ENCODE data around the gene ADORA2A.
"Not testable (repeated sequence)": the region's sequence is repeated elsewhere in the genome, so short reads cannot be mapped to it uniquely, and the experiment has no call there.

The ADORA2A gene

DNA sequence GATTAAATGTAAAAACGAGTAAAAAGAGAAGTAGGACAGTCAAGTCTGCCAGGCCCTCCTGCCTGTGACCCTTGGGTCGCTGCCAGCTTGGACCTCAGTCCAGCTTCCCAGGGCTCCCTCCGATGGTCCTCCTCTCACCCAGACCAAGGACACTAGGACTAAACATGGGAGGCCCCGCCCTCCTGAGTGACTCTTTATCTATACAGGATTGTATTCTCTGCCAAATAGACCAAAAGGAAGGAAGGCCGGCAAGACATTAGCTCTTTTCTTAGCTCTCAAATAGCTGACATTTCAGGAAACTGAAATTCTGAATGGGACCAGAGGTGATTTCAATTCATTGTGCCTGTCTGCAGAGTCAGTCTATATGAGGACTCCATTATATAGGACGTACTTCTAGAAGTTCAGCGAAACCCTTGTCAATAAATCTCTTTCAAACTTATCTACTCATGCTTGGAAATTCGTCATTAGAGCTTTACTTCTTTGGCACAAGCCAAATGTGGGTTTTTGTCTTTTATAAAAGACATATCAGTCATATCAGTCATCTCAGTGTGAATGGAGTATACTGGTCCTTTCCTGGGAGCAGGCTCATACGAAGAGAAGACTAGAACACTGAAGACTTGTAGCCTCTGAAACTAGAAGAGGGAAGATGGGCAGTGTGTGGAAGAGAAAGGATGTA, 28.5 kb downstream of the ADORA2A start:
- no peak for DNase-seq

DNA sequence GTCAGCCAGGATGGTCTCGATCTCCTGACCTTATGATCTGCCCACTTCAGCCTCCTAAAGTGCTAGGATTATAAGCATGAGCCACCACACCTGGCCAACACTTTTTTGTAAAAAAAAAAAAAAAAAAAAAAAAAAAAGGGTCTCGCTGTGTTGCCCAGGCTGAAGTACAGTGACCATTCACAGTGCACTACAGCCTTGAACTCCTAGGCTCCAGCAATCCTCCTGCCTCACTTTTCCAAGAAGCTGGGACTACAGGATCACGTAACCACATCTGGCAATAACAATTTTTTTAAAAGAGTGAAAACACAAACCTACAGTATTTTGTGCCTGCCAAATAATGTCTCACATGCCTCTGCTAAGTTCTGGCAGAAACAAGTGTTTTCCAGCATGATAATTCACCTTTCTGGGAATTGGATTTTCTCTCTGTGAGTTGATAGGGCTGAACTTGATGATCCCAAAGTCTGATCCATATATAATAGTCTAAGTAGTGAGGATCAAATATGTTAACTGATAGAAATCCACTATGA, 30.6 kb downstream of the ADORA2A start:
- DNase-seq: no peak

DNA sequence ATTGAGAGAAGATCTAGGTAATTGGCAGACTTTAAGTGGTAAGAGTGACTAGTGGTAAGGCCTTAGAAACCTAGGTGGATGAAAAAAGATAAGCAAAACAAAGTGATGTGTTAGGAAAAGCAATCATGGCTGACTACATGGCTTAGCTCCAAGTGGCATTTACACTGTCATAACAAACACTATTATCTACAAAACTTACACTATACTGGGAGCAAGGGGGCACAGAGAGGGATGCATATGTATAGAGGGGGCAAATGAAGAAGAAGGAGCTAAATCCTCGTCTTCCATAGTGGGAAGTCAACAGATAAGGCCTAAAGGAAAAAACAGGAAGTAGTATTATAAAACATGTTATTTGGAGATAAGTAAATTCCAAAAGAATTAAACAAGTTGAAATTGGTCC, 32.5 kb downstream of the ADORA2A start:
- DNase-seq: no peak

DNA sequence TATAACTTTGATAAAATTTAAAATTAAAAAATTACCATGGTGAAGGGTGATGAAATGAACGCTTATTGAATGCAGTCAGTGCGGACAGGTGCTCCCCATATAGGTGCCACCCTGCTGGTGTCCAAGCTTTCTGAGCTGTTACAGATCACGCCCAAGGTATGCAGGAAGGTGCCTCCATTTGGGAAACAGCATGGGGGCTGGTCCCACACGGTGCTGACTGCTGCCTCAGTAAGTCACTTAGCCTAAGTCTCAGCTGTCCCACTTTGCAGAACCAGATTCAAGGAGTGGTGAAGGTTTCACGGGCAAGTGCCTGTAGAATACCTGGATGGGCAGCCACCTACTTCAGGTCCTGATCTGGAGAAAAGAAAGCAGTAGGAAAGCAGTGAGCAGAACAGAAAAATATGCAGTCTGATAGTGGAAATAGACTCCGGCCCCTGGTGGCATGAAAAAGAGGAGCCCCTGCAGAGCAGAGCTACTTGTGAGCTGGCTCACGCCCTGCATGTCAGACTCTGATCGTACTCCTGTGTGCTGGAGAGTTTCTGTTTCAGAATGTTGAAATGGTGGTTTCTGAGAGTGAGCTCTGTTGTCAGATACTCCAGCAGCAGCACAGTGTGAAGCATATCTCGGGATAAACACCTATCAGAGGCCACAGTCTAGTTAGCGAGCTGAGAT, 33.2 kb downstream of the ADORA2A start:
- no peak for DNase-seq

DNA sequence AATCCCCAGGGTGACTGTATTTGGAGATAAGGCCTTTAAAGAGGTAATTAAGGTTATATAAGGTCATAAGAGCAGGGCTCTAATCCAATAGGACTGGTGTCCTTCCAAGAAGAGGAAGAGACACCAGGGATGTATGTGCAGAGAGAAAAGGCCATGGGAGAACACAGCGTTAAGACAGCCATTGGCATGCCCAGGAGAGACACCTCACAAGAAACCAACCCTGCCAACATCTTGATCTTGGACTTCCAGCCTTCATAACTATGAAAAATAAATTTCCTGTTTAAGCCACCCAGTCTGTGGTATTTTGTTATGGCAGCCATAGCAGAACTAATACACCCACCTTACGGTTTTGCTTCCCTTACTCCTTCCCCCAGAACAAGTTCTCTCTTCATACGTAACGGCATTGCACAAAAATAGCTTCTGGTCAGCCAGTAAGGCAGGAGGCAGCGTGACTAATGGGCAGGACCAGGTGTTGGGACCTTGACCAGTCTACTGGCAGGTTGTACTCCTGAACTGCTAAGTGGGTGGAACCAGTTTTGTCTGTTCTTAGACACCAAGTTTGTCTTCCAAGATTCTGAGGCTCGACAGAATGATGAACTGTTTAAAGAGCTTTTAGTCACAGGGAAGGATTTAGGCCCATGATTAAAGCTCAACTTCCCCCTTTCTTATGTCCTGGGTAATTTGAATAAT, 35.8 kb downstream of the ADORA2A start:
- no peak for DNase-seq

DNA sequence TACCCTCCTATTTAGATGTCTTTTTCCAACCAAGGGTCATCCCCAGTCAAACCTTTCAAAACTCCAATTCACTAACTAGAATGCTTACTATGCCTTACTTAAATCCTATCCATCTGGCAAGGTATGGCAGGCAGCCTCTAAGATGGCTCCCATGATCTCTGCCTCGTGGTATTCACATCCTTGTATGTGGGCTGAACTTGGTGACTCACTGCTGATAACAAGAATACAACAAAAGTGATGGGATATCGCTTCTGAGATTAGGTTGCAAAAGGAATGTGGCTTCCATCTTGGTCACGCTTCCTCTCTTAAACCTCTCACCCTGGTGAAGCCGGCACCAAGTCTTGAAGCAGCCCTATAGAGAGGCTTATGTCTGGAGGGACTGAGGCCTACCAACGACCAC, 38.2 kb downstream of the ADORA2A start:
- no peak for DNase-seq

DNA sequence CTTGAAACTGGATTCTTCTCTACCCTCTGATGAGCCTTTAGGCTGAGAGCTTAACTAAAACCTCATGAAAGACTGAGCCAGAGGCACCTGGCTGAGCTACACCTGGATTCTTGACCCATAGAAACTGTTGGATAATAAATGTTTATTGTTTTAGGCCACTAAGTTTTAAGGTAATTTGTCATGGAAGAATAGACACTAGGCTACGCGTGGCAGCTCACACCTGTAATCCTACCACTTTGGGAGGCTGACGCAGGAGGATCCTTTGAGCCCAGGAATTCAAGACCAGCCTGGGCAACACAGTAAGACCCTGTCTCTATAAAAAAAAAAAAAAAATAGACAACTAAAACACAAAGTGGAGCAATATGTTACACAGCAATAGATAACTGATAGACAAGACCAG, 38.6 kb downstream of the ADORA2A start:
- no peak for DNase-seq

DNA sequence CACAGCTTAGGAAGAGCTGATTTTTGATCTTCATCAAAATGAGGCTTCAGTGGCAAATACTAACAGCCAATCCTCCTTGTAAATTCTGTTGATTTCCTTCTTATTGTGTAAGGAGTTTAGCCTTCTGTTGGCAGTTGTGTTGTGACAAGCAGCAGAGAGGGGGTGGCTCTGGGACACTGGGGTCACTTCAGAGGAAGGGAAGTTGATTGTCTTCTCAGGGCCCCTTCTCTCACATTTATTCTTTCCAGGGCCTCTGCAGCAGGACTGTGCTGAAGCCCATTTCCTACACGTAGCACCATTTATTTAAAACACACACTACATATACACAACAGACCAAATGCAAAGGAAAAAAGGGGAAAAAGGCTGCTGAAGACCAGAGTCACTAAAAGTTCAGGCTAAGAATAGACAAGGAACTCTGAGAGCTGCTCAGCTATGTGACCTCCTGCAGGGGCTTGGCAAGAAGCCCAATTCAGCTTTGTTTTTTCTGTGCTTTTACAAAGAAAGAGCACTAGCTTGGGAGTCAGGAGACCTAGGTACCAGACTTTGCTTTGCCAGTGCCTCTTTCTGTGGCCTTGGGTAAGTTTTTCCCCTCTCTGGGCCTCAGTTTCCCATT, 39.4 kb downstream of the ADORA2A start:
- DNase-seq: no peak

DNA sequence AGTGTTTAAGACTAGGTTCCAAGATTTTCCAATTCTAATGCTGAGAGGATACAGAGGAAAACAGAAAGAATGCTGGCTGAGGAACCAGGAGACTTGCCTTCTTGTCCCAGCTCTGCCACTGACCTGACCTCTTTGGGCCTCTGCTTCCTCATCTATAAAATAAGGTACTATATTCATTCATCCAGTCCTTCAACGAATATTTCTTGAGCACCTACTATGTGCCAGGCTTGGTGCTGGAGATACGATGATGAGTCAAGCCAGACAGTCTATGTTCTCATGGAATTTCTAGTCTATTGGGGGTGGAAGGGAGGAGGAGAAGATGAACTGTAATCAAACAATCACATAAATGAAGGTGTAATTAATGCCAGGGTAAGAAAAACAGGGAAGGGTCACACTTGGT, 39.9 kb downstream of the ADORA2A start:
- DNase-seq: no peak

DNA sequence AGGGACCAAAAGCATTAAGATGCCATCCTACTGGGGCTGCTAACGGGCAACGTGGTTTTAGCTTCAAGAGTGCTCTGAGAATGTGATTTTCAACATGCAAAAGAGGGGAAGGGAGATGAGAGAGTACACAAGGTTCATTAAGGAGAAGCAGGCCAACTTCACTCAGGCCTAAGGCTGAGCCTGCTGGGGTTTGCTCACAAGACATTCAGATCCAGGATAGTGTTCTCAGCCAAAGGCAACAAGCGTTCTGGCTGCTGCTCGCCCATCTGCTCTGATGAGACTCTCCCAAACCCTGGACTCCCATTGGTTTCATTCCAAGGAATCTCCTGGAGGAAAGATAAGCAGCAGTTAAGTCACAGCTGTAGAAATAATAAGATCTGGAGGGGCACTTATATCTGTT, 44.2 kb downstream of the ADORA2A start:
- DNase-seq: no peak

DNA sequence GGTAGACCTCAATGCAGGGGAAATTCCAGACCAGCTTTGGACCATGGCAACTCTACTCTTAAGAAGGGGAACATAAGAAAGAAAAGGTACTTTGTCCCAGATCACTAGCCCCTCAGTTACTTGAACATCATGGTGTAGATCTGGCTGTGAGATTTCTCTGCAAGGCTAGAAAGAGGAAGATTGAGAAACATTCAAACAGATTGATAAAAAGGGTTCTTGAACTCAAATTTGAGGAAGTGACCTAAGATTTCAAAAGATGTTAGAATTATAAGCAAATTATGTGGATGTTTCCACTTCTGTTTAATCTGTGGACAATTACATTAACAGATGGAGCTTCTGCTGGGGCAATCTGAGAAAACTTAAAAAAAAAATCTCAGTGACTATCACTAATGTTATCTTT, 45.9 kb downstream of the ADORA2A start:
- DNase-seq: no peak

DNA sequence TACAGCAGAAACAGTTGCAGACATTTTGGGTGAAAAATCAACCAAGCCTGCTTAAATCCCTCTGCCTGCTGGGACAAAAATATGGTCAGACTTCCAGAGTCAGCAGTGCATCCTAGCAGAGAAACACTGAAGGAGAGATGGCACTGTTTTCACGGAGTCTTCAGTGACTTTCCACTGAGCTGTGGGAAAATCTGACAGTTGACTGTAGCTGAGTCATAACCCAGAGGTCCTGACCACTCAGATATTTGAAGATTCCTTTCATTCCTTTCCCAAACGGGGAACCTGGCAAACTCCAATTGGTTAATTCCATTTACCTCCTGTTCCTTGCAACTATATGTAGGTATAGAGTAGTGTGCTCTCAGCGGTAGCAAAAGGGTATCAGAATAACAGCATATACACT, 46.8 kb downstream of the ADORA2A start:
- no peak for DNase-seq

DNA sequence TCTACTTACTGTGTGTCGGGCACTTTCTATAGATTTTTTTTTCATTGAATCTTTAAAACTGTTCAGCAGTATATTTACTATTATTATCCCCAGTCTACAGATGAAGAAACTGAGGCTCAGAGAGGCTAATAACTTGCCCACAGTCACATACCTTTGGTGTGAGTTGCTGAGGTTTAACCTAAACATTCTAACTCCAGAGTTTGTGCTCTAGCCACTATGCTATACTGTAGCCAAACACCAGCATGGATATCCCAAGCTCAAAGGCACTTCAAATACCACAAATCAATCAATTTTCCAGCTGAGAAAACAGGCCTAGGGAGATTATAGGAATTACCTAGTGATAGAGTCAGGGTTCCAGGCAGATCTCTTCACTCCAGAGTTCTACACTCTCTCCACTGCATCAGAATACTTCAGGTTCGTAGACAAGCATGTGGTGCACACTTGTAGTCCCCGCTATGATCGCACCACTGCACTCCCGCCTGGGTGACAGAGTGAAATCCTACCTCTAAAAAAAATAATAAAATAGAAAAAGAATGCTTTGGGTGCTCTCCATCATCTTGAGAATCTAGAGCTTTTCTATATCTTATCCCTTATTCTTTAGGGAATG, 47.4 kb downstream of the ADORA2A start:
- DNase-seq: no peak

DNA sequence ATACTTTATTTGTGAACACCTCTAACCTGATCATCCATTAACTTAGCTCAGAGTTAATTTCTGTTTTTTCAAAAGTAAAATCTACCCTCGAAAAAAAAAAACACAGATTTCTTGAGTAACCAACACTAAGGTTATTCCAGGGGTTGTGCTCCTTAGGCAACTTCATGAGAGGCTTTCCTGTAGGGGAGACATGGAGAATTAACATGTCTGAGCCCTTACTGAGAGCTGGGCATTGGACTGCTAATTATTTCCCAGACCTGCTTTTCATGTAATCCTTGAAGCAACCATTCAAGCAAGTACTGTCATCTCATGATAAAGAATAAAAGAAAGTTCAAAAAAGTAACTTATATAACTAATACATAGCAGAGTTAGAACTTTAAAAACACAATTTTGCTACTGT, 54.2 kb downstream of the ADORA2A start:
- DNase-seq: no peak

DNA sequence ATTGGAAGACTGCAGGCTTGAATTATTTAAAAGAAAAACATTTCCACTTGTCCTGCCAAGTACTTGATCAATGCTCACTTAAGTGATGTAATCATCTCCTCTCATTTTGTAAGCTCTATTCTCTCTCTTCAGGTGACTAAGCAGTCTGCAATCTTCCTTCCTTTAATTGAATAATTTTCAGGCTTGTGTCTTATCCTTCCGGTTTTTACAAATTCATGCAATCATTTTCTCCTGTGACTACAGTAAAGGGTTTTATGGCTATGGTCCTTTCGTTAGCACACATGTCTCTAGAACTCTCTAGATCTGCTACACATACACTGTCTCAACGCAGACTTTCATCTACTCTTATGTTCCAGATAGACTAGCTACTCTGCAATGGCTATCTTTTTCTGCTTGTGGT, 55.2 kb downstream of the ADORA2A start:
- DNase-seq: no peak

DNA sequence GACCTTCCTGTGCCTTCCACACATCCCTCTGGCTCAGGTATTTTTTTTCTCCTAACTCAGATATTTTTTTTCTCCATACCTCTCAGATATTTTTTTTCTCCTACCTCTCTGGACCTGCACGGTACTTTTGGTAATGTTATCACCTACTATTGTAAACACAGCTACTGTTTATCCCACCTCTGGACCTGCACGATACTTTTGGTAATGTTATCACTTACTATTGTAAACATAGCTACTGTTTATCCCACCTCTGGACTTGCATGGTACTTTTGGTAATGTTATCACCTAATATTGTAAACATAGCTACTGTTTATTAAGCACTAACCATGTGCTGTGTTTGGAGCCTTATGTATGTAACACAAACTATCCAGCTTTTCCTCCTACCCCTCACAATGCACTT, 55.6 kb downstream of the ADORA2A start:
- no peak for DNase-seq

DNA sequence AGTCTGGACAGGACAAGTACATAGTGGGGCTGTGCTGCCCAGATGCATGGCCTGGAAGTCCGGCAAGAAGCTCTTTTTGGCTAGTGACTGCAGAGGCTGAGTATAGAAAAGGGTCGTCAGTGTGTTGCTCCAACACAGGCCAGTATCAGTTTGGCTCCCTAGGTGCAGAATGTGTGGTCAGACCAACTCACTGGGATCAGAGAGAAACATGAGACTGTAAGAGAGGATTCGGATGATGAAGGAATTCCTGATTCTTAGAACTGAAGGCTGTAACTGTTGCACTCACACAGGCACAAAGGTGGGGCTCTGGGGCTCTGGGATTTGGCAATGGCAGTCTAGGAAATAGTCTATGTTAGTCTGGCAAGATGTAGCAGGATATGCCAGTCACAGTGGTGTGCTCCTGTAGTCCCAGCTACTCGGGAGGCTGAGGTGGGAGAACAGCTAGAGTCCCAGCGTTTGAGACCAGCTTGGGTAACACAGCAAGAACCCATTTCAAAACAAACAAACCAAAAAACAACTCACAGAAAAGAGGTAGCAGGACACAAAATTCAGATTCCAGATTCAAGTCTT, 56.7 kb downstream of the ADORA2A start:
- DNase-seq: no peak

DNA sequence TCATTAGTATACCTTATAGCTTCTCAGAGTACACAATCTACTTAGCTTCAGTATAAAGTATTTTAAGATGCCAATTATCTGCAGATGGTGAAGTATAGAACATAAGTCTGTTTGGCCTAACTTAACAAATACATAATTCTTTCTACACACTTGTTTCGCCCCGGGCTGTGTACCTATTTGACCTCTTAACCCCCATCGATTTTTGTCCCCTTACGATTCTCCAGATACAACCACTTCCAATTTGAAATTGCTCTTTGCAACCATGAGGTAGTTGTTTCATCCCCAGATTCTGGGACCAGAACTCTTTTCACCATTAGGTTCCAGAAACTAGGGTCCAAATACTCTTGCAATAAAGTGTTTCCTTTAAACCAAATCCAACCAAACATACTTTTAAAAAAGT, 57.8 kb downstream of the ADORA2A start:
- DNase-seq: no peak

DNA sequence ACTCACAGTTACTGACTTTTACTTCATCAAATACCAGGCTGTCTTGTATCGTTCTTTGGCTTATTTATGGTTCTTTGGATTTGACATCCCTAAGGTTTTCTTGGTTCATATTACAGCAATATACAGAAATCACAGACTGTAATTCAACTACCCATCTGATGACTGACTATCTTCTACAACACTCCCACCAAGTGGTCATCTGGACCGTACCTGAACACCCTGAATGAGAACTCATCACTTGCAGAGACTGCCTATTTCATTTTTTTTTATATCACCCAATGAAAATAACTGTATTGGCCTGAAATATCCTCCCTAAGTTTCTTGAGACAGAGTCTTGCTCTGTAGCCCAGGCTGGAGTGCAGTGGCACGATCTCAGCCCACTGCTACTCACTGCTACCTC, 58.2 kb downstream of the ADORA2A start:
- DNase-seq: no peak

DNA sequence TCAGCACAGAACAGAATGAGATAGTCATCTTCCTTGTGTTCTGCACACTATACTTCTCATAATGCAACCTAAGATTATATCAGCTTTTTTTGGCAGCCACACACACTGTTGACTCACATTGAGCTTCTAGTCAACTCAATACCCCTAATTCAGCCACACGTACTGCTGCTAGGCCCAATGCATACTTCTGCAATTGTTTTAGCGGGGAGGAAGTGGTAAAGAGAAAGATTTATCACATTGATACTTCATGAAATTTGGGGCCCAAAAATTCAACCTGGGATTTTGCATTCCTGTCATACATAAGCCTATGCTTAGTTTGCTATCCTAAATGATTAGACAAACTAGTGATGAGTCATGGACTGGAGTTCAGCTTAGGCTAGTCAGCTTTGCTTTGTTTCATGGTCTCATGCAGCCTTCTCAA, 59.1 kb downstream of the ADORA2A start:
- no peak for DNase-seq

DNA sequence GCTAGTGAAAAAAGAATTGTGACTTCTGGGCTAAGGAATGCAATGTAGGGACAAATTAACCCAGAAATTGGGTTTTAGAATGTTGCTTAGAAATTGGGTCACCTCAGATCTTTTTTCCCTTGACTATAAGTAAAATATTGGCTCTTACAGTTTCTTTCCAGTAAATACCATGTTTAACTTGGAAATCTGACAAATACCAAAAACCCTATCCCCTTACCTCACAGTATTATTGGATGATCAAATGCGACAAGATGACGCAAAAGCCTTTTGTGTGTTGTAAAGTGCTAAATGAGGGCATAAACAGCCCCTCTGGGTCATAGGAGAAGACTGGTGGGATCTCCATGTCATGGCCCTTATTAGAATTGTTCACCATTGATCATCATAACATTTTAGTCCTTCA, 61.6 kb downstream of the ADORA2A start:
- no peak for DNase-seq

DNA sequence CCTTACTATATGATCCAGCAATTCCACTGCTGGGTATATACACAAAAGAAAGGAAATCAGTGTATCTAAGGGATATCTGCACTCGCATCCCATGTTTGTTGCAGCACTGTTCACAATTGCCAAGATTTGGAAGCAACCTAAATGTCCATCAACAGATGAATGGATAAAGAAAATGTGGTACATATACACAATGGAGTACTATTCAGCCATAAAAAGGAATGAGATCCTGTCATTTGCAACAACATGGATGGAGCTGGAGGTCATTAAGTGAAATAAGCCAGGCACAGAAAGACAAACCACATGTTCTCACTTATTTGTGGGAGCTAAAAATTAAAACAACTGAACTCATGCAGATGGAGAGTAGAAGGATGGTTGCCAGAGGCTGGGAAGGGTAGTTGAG, 62.0 kb downstream of the ADORA2A start:
- not testable (repeated sequence) for DNase-seq
